Endothelial cell of umbilical vein (primary cell): ENCODE measurements around the gene ANKRD62.

ENCODE experiments used
- CTCF ChIP-seq, 2 donors: IDR thresholded peaks; 1 replicate in 1 of 2; 2 replicates in 1 of 2; pipeline ENCODE4 v1.5.1; 2011; ENCODE audit warnings: low read length in 2 of 2, mild to moderate bottlenecking in 2 of 2, moderate library complexity in 2 of 2, control low read depth in 1 of 2, inconsistent platforms in 1 of 2, low read depth in 1 of 2; ENCODE audit not compliant: insufficient read depth in 1 of 2; ENCODE audit errors: extremely low read depth in 1 of 2
- POLR2A ChIP-seq: IDR thresholded peaks from 2 replicates; pipeline ENCODE4 v1.6.1; 2012; ENCODE audit warnings: low read depth, mild to moderate bottlenecking, control low read depth, low read length

GRCh38 chr18:12091538-12092141, 2.0 kb upstream of the ANKRD62 start:
- no peak for TF ChIP-seq CTCF (IDR thresholded peaks at IDR 0.05; ENCODE audit: extremely low read depth in 1 of 2, insufficient read depth in 1 of 2, low read depth in 1 of 2, low read length in 2 of 2)
- no peak for TF ChIP-seq POLR2A
